ENCODE measurements around the gene SLC6A11. TPM values are rescaled to one million over a fixed set of nuclear protein-coding genes. Genes with fewer than 3 reads are reported as not detected.

The SLC6A11 gene
- total RNA-seq, 1 donor from 2014 or later: 3.2 TPM

GRCh38 chr3:10772271-10773161, 43.5 kb upstream of the SLC6A11 start:
- TF ChIP-seq CTCF (IDR thresholded peaks at IDR 0.05; ENCODE audit: insufficient read depth, low read length, severe bottlenecking): peak; percentile 58
- Histone ChIP-seq H3K27me3 (ENCODE audit: control insufficient read depth, insufficient read depth, low read length) (no peaks in the 10 kb centered on the region), H3K4me3 (ENCODE audit: low read depth, low read length) (no peak overlapping the region), H3K36me3 (ENCODE audit: control insufficient read depth, insufficient read depth, low read length) (no peaks in the 10 kb centered on the region)
- no peak for FAIRE-seq
- peak; percentile 70 for DNase-seq (ENCODE audit: low read depth)

- Histone ChIP-seq H3K36me3 (ENCODE audit: control insufficient read depth, insufficient read depth, low read length) (no peaks in the 10 kb centered on the region), H3K27me3 (ENCODE audit: control insufficient read depth, insufficient read depth, low read length) (no peaks in the 10 kb centered on the region), H3K4me3 (ENCODE audit: low read depth, low read length) (no peak overlapping the region)
- no peak for FAIRE-seq
- no peak for TF ChIP-seq CTCF (IDR thresholded peaks at IDR 0.05; ENCODE audit: insufficient read depth, low read length, severe bottlenecking)
- no peak for DNase-seq (ENCODE audit: low read depth)
Observed at GRCh38 chr3:10774129-10774670, 41.8 kb upstream of the SLC6A11 start.

- TF ChIP-seq CTCF (IDR thresholded peaks at IDR 0.05; ENCODE audit: insufficient read depth, low read length, severe bottlenecking): no peak
- H3K36me3 ChIP-seq (ENCODE audit: control insufficient read depth, insufficient read depth, low read length): no peaks in the 10 kb centered on the region
- FAIRE-seq (peak; percentile 77), DNase-seq (ENCODE audit: low read depth) (no peak)
- no peaks in the 10 kb centered on the region for H3K27me3 ChIP-seq (ENCODE audit: control insufficient read depth, insufficient read depth, low read length)
- H3K4me3 ChIP-seq (ENCODE audit: low read depth, low read length): no peak overlapping the region
Observed at GRCh38 chr3:10774825-10775224, 41.2 kb upstream of the SLC6A11 start.

- no peaks in the 10 kb centered on the region for H3K27me3 ChIP-seq (ENCODE audit: control insufficient read depth, insufficient read depth, low read length)
- no peaks in the 10 kb centered on the region for H3K36me3 ChIP-seq (ENCODE audit: control insufficient read depth, insufficient read depth, low read length)
- TF ChIP-seq CTCF (IDR thresholded peaks at IDR 0.05; ENCODE audit: insufficient read depth, low read length, severe bottlenecking): no peak
- FAIRE-seq (no peak), DNase-seq (ENCODE audit: low read depth) (no peak)
- H3K4me3 ChIP-seq (ENCODE audit: low read depth, low read length): no peak overlapping the region
Observed at GRCh38 chr3:10775259-10775658, 40.8 kb upstream of the SLC6A11 start.

GRCh38 chr3:10775828-10776227, 40.2 kb upstream of the SLC6A11 start:
- no peak for DNase-seq (ENCODE audit: low read depth)
- H3K27me3 ChIP-seq (ENCODE audit: control insufficient read depth, insufficient read depth, low read length): no peaks in the 10 kb centered on the region
- FAIRE-seq: no peak
- H3K36me3 ChIP-seq (ENCODE audit: control insufficient read depth, insufficient read depth, low read length): no peaks in the 10 kb centered on the region
- H3K4me3 ChIP-seq (ENCODE audit: low read depth, low read length): no peak overlapping the region
- TF ChIP-seq CTCF (IDR thresholded peaks at IDR 0.05; ENCODE audit: insufficient read depth, low read length, severe bottlenecking): no peak
